SJSA1 (cell line): ENCODE measurements around the gene PCED1B. TPM values are rescaled to one million over a fixed set of nuclear protein-coding genes. Genes with fewer than 3 reads are reported as not detected.
"Not testable (repeated sequence)": the region's sequence is repeated elsewhere in the genome, so short reads cannot be mapped to it uniquely, and the experiment has no call there.

Source experiments
- DNase-seq, 2 experiments: peaks; one replicate each; pipeline ENCODE4 v3.0.0-alpha.2; 2015 to 2020; ENCODE audit warnings: low spot score in 2 of 2, low read depth in 1 of 2
- H3K27ac ChIP-seq: fragments of 250-450 bp; sonication (Bioruptor Pico); 2 replicates; pipeline ENCODE4 v1.5.1; 2020; ENCODE audit warnings: mild to moderate bottlenecking, moderate library complexity
- H3K27me3 ChIP-seq: fragments of 250-450 bp; sonication (Bioruptor Pico); replicated peaks from 2 replicates; pipeline ENCODE4 v1.5.1; 2020; ENCODE audit warnings: mild to moderate bottlenecking, moderate library complexity
- H3K36me3 ChIP-seq: fragments of 250-450 bp; sonication (Bioruptor Pico); 2 replicates; pipeline ENCODE4 v1.5.1; 2020; ENCODE audit warnings: mild to moderate bottlenecking
- H3K4me1 ChIP-seq: fragments of 250-450 bp; sonication (Bioruptor Pico); replicated peaks from 2 replicates; pipeline ENCODE4 v1.6.1; 2021; ENCODE audit warnings: mild to moderate bottlenecking
- H3K4me3 ChIP-seq: fragments of 250-450 bp; sonication (Bioruptor Pico); 2 replicates; pipeline ENCODE4 v1.5.1; 2020; ENCODE audit warnings: mild to moderate bottlenecking
- H3K9me3 ChIP-seq: fragments of 250-450 bp; sonication (Bioruptor Pico); replicated peaks from 2 replicates; pipeline ENCODE4 v1.5.1; 2020; ENCODE audit warnings: mild to moderate bottlenecking
- total RNA-seq: library from RNA; depleted of rRNA; stranded (reverse); fragments of >200 nt; shearing (Covaris generic); gene quantifications from 2 replicates; pipeline ENCODE4 v1.2.3, GENCODE V29; 2014

Gene PCED1B
- total RNA-seq, 1 experiment from 2014 or later: 0.39 TPM

DNA sequence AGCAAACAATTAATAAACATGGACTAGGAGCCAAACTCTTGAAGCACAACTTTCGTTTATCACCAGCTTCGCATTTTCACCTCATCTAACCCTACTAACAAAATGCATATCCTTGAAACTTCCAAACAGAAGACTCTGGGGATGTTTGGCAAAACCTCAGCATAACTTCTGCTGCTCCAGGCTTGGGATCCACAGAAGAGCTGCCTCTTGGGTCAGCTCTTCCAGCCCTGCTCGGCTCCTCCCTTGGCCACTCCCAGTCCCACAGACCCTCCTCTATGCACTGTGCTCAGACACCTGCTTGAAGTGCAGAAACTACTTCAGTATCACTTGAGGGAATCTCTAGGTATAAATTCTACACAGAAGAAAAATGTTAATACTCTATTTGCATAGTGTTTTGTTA lies 110.3 kb downstream of the PCED1B start:
- Histone ChIP-seq H3K36me3 (no peaks in the 10 kb centered on the region), H3K27ac (no peak overlapping the region), H3K4me1 (peaks cover 21% of the 10 kb centered on the region), H3K9me3 (no peaks in the 10 kb centered on the region), H3K4me3 (no peak overlapping the region), H3K27me3 (no peaks in the 10 kb centered on the region)
- no peak for DNase-seq

- H3K4me1 ChIP-seq: peaks cover 21% of the 10 kb centered on the region
- H3K4me3 ChIP-seq: no peak overlapping the region
- H3K27ac ChIP-seq: no peak overlapping the region
- DNase-seq: peak in 1 of 2 experiments; percentile 35
- no peaks in the 10 kb centered on the region for H3K36me3 ChIP-seq
- no peaks in the 10 kb centered on the region for H3K9me3 ChIP-seq
- no peaks in the 10 kb centered on the region for H3K27me3 ChIP-seq
Measured at GRCh38 chr12:47190271-47190750, 110.9 kb downstream of the PCED1B start.

DNA sequence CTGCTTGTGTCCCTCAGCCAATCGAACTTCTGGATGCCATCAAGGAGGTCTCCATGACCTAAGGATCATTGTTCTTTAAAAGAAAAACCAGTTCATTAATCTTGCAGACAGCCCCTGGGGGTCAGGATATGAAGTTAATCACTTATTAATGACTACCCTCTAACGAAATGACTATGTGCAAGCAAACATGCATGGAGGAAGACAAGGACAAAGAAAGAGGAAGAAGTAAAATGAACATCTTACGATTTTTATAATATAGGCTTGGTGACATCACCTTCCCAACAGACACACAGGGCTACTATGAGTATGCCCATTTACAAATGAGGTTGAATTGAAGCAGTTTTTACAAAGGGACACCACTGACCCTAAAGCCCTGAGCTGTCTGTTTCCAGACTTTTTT lies 111.5 kb downstream of the PCED1B start:
- Histone ChIP-seq H3K9me3 (no peaks in the 10 kb centered on the region), H3K4me3 (no peak overlapping the region), H3K27ac (no peak overlapping the region), H3K36me3 (no peaks in the 10 kb centered on the region), H3K4me1 (peaks cover 21% of the 10 kb centered on the region), H3K27me3 (no peaks in the 10 kb centered on the region)
- DNase-seq: no peak

DNA sequence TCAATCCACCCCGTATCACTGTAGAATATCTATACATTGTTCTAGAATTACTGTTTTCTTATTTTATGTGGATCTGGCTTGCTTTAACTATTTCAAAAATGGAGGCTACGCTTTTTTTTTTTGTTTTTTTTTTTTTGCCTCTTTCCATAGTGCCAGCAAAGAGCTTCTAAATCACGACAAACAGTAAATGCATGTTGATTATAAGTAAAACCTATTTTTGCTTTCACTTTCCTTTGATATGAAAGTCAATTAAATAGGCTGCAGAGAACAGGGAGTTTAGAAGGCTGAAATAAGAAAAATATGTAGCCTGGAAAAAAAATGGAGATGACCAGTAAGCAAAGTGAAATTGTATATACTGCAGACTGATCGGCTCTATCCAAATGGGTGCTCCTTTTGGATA lies 112.6 kb downstream of the PCED1B start:
- no peak for DNase-seq
- no peaks in the 10 kb centered on the region for H3K27me3 ChIP-seq
- no peak overlapping the region for H3K4me3 ChIP-seq
- no peaks in the 10 kb centered on the region for H3K36me3 ChIP-seq
- no peaks in the 10 kb centered on the region for H3K9me3 ChIP-seq
- peaks cover 21% of the 10 kb centered on the region for H3K4me1 ChIP-seq
- H3K27ac ChIP-seq: no peak overlapping the region

DNA sequence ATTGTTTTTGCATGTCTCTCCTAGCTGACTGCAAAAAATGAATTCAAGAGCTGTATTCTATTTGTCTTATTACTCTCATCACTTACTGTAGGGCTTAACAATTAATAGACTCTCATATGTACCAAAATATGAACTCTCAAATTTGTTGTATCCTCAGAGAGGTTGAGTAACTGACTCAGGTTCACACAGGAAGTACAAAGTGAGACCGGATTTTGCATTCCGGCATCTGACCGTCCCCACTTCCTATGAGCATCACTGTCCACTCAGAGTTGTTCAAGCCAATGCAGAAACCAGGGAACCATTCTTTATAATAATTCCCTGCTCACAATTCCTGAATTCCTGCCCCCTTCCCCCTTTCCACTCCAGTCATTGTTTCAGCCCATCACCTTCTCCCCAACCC lies 113.6 kb downstream of the PCED1B start:
- Histone ChIP-seq H3K9me3 (no peaks in the 10 kb centered on the region), H3K36me3 (no peaks in the 10 kb centered on the region), H3K4me1 (peaks cover 21% of the 10 kb centered on the region), H3K27ac (no peak overlapping the region), H3K27me3 (no peaks in the 10 kb centered on the region), H3K4me3 (no peak overlapping the region)
- no peak for DNase-seq

- Histone ChIP-seq H3K27ac (no peak overlapping the region), H3K9me3 (no peaks in the 10 kb centered on the region), H3K4me1 (peaks cover 10% of the 10 kb centered on the region), H3K36me3 (no peaks in the 10 kb centered on the region), H3K27me3 (no peaks in the 10 kb centered on the region), H3K4me3 (no peak overlapping the region)
- DNase-seq: no peak
Measured at GRCh38 chr12:47194501-47194900, 115.1 kb downstream of the PCED1B start.

DNA sequence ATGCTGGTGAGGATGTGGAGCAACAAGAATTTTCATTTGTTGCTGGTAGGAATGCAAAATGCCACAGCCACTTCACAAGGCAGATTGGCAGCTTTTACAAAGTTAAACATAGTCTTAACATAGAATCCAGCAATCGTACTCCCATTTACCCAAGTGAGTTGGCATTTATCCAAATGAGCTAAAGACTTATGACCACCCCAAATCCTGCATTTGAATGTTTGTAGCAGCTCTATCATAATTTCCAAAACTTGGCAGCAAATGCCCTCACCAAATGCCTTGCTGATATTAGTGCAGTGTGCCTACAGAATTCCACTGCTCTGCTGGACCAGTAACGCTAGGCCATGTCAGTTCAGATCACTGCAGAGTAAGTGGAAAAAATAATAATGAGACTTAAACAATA lies 121.0 kb downstream of the PCED1B start:
- Histone ChIP-seq H3K27ac (no peak overlapping the region), H3K27me3 (no peaks in the 10 kb centered on the region), H3K4me3 (no peak overlapping the region), H3K9me3 (no peaks in the 10 kb centered on the region), H3K36me3 (no peaks in the 10 kb centered on the region), H3K4me1 (no peaks in the 10 kb centered on the region)
- DNase-seq: no peak

- H3K4me1 ChIP-seq, H3K4me3 ChIP-seq, H3K27me3 ChIP-seq, H3K27ac ChIP-seq, H3K9me3 ChIP-seq, DNase-seq, H3K36me3 ChIP-seq: not testable (repeated sequence)
Measured at GRCh38 chr12:47201190-47201589, 121.8 kb downstream of the PCED1B start.

GRCh38 chr12:47202176-47202575 lies 122.8 kb downstream of the PCED1B start:
- Histone ChIP-seq H3K4me1 (no peaks in the 10 kb centered on the region), H3K9me3 (no peaks in the 10 kb centered on the region), H3K27me3 (no peaks in the 10 kb centered on the region), H3K4me3 (no peak overlapping the region), H3K36me3 (no peaks in the 10 kb centered on the region), H3K27ac (no peak overlapping the region)
- no peak for DNase-seq

- Histone ChIP-seq H3K36me3 (no peaks in the 10 kb centered on the region), H3K27me3 (no peaks in the 10 kb centered on the region), H3K9me3 (no peaks in the 10 kb centered on the region), H3K4me3 (no peak overlapping the region), H3K4me1 (no peaks in the 10 kb centered on the region), H3K27ac (no peak overlapping the region)
- DNase-seq: no peak
Measured at GRCh38 chr12:47205532-47206449, 126.4 kb downstream of the PCED1B start.

DNA sequence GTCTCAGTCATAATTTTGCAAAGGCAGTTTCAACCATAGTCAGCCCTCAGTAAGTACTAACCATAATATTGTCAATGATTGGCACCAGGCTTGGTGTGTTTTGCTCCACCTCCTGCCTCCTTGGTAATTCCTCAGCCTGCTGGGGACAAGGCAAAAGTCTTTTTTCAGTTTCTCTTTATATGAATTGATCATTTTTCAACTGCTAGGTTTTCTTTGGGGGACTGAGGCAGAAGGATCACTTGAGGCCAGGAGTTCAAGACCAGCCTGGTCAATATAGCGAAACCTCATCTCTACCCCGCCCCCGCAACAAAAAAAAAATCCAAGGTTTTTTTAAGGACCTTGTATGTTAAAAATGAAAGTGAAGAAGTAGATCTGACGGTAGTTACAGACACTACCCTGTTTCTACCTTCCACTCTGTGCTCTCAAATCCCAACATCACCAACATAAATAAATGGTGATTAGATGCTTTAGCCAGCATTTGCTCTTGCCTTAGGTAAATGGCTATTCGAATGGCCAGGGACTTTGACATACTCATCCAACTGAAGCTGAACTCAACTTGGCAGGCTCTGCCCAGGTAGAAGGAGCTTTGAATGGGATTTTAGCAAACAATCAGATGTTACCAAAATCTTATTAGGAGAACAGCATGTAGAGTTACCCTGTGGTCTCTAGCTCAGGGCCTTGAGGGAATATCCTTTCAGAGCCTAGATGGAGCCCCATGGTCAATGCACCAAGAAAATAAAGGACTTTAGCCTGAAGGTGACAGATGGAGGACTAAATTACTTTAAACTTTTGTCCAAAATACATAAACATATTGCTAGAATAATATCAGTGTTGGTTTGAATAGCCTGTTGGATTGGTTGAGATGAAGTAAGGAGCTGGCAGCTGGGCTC lies 127.3 kb downstream of the PCED1B start:
- DNase-seq: no peak
- Histone ChIP-seq H3K27me3 (no peaks in the 10 kb centered on the region), H3K4me3 (no peak overlapping the region), H3K9me3 (no peaks in the 10 kb centered on the region), H3K27ac (no peak overlapping the region), H3K4me1 (no peaks in the 10 kb centered on the region), H3K36me3 (no peaks in the 10 kb centered on the region)

- DNase-seq: no peak
- Histone ChIP-seq H3K4me3 (no peak overlapping the region), H3K36me3 (no peaks in the 10 kb centered on the region), H3K27me3 (no peaks in the 10 kb centered on the region), H3K9me3 (no peaks in the 10 kb centered on the region), H3K27ac (no peak overlapping the region), H3K4me1 (no peaks in the 10 kb centered on the region)
Measured at GRCh38 chr12:47207340-47207717, 127.9 kb downstream of the PCED1B start.

DNA sequence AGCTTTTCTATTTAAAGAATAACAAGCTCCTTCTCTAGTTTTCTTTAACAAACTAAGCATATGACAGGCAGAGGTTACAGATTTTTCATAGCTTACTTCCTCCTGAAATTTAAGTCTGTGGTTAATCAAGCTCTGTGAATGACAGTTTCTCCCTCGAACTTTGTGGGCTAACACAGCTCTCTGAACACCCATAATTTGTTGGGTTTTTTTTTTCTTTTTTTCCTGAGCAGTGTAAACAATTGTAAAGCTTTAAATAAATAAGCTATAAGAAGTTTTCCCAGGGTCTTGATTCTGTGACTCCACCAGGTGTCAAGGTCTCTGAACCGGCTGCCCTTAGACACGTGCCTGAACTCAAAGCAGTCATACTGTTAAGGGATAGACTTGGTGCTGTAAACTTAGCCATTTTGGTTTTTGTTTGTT lies 128.4 kb downstream of the PCED1B start:
- no peak overlapping the region for H3K4me3 ChIP-seq
- no peaks in the 10 kb centered on the region for H3K9me3 ChIP-seq
- no peak for DNase-seq
- no peak overlapping the region for H3K27ac ChIP-seq
- no peaks in the 10 kb centered on the region for H3K4me1 ChIP-seq
- H3K36me3 ChIP-seq: no peaks in the 10 kb centered on the region
- no peaks in the 10 kb centered on the region for H3K27me3 ChIP-seq

DNA sequence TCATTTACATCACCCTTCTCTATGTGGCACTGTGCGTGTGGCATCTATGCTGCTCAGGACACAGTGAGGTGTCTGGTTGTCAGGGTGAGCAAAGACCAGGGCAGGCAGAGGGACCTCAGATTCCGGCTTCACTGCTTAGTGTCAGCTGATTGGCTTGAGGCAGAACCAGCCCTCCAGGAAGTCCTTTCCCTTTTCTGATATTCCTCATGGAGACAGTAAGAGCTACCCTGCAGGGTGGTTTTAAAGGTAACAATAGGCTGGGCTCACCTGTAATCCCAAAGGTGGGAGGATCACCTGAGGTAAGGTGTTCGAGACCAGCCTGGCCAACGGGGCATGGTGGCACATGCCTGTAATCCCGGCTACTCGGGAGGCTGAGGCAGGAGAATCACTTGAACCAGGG lies 129.6 kb downstream of the PCED1B start:
- H3K4me1 ChIP-seq: no peaks in the 10 kb centered on the region
- H3K27ac ChIP-seq: no peak overlapping the region
- no peaks in the 10 kb centered on the region for H3K27me3 ChIP-seq
- no peaks in the 10 kb centered on the region for H3K9me3 ChIP-seq
- DNase-seq: no peak
- no peaks in the 10 kb centered on the region for H3K36me3 ChIP-seq
- H3K4me3 ChIP-seq: no peak overlapping the region
